Activated naive CD4-positive, alpha-beta T cell treated with anti-CD3 and anti-CD28 coated beads for 36 hours (primary cell): ENCODE measurements around the gene ADK. TPM values are rescaled to one million over a fixed set of nuclear protein-coding genes. Genes with fewer than 3 reads are reported as not detected.

ENCODE experiments used
- CTCF ChIA-PET: fragments of 350-600 bp; sonication (Branson Sonifier 250); formaldehyde crosslinking; loops from one replicate; lab custom pipeline; 2021; ENCODE audit warnings: antibody characterized with exemption; lab: Charles Lee
- DNase-seq: peaks from one replicate; pipeline ENCODE4 v3.0.0-alpha.2; 2020
- H3K27ac Mint-ChIP-seq: one replicate; pipeline ENCODE4 v1.8.0; 2021; ENCODE audit warnings: mild to moderate bottlenecking, mixed read lengths
- H3K27me3 Mint-ChIP-seq: one replicate; pipeline ENCODE4 v1.8.0; 2021; ENCODE audit warnings: low read depth, mixed read lengths
- H3K36me3 Mint-ChIP-seq: one replicate; pipeline ENCODE4 v1.8.0; 2021; ENCODE audit warnings: low read depth, mixed read lengths
- H3K4me1 Mint-ChIP-seq: one replicate; pipeline ENCODE4 v1.8.0; 2021; ENCODE audit warnings: low read depth, mixed read lengths
- H3K4me3 Mint-ChIP-seq: one replicate; pipeline ENCODE4 v1.8.0; 2021; ENCODE audit warnings: mild to moderate bottlenecking, moderate library complexity, mixed read lengths
- H3K9me3 Mint-ChIP-seq: one replicate; pipeline ENCODE4 v1.8.0; 2021; ENCODE audit warnings: mixed read lengths
- intact Hi-C: fragments of 100-400 bp; cut with micrococcal nuclease; formaldehyde crosslinking; loops from one replicate; pipeline ENCODE4 v1.15.1; 2023
- total RNA-seq, 2 experiments: library from RNA; stranded (reverse); gene quantifications; one replicate each; pipeline ENCODE4 v1.2.3, GENCODE V29; 2021

The ADK gene
- total RNA-seq, 2 experiments from 2014 or later, result 43.4 to 43.9 TPM

DNA sequence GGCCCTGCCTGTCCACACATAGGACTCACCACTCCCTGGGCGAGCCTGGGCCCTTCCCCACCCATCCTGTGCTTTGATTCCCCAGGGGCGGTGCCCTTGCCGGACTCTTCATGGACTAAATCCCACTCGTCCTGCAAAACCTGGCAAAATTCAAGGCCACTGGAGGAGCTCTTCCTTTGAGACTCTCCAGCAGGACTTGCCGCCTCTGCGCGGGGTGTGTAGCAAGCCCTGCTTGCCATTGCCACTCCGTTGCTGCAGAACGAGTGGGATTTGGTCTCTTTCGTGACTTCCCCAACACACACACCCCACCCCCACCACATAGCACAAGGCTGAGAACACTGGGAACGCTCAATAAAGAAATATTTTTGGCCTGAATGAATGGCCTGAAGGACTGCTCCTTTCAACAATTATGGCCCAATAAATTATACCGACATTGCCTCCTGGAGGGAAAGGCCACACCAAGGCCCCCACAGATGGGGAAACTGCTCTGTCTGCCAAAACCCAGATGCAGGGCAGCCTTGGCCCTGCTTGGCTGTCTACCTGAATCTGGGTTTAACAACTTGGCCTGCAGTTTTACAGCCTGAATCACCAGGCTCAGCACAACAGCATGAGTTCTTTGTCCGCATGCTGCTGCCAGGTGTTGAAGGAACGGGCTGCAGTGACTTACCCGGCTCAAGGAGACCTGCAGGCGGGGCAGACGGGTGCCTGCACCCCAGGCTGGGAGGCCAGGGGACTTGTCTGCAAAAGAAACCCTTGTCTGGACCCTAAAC is 602.6 kb downstream of the ADK start:
- Mint-ChIP-seq H3K27ac (no peak overlapping the region), H3K36me3 (no peaks in the 10 kb centered on the region), H3K27me3 (no peaks in the 10 kb centered on the region), H3K4me3 (no peak overlapping the region), H3K9me3 (no peaks in the 10 kb centered on the region), H3K4me1 (no peaks in the 10 kb centered on the region)
- intact Hi-C loops, result loop anchor here (5.0 kb wide), 1 partner anchor 264 kb away; no protein-coding TSS in a partner anchor
- no peak for DNase-seq
- CTCF ChIA-PET, result no interaction called here

- no peak overlapping the region for H3K27ac Mint-ChIP-seq
- no peaks in the 10 kb centered on the region for H3K36me3 Mint-ChIP-seq
- H3K27me3 Mint-ChIP-seq, result no peaks in the 10 kb centered on the region
- H3K4me3 Mint-ChIP-seq, result no peak overlapping the region
- no peaks in the 10 kb centered on the region for H3K9me3 Mint-ChIP-seq
- no peak for DNase-seq
- intact Hi-C loops, result loop anchor here (5.0 kb wide), 1 partner anchor 263 kb away; no protein-coding TSS in a partner anchor
- CTCF ChIA-PET, result interaction anchor here (0.7 kb wide), 1 partner anchor 344 kb away, joined by 3 read pairs; no protein-coding TSS in a partner anchor
- H3K4me1 Mint-ChIP-seq, result no peaks in the 10 kb centered on the region
Observed at GRCh38 chr10:74754381-74754821, 603.4 kb downstream of the ADK start.

- Mint-ChIP-seq H3K27me3 (no peaks in the 10 kb centered on the region), H3K9me3 (no peaks in the 10 kb centered on the region), H3K27ac (no peak overlapping the region), H3K4me3 (no peak overlapping the region), H3K4me1 (no peaks in the 10 kb centered on the region), H3K36me3 (no peaks in the 10 kb centered on the region)
- CTCF ChIA-PET, result no interaction called here
- no peak for DNase-seq
- intact Hi-C loops, result no loop called here
Observed at GRCh38 chr10:74755273-74755672, 604.3 kb downstream of the ADK start.

Other genes with a start within 250 kb of the ADK start
- under 1 TPM; 0.26 to 0.27 TPM for gene PLAU, start 240.1 kb upstream of the ADK start, total RNA-seq
- 10 to 100 TPM; 13.4 to 14.4 TPM for gene VCL, start 153.1 kb upstream of the ADK start, total RNA-seq
- 10 to 100 TPM; 39.1 to 42.1 TPM for gene AP3M1, start 393 bp upstream of the ADK start, total RNA-seq